ENCODE results near the gene FGF14.

Gene FGF14

GRCh38 chr13:101757446-101758039 lies 644.3 kb downstream of the FGF14 start:
- Histone ChIP-seq H3K9me3 (ENCODE audit: severe bottlenecking) (no peaks in the 10 kb centered on the region), H3K27me3 (ENCODE audit: insufficient read depth, poor library complexity, severe bottlenecking) (no peaks in the 10 kb centered on the region), H3K27ac (ENCODE audit: poor library complexity, severe bottlenecking) (no peak overlapping the region), H3K4me1 (ENCODE audit: insufficient read depth, poor library complexity, severe bottlenecking) (no peaks in the 10 kb centered on the region), H3K4me3 (ENCODE audit: severe bottlenecking) (no peak overlapping the region), H3K36me3 (ENCODE audit: low read depth) (no peaks in the 10 kb centered on the region)
- DNase-seq (ENCODE audit: low spot score): no peak
- ATAC-seq (ENCODE audit: low read depth): peak; percentile 76
- TF ChIP-seq, protein P1, sequence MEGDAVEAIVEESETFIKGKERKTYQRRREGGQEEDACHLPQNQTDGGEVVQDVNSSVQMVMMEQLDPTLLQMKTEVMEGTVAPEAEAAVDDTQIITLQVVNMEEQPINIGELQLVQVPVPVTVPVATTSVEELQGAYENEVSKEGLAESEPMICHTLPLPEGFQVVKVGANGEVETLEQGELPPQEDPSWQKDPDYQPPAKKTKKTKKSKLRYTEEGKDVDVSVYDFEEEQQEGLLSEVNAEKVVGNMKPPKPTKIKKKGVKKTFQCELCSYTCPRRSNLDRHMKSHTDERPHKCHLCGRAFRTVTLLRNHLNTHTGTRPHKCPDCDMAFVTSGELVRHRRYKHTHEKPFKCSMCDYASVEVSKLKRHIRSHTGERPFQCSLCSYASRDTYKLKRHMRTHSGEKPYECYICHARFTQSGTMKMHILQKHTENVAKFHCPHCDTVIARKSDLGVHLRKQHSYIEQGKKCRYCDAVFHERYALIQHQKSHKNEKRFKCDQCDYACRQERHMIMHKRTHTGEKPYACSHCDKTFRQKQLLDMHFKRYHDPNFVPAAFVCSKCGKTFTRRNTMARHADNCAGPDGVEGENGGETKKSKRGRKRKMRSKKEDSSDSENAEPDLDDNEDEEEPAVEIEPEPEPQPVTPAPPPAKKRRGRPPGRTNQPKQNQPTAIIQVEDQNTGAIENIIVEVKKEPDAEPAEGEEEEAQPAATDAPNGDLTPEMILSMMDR (IDR thresholded peaks at IDR 0.05; ENCODE audit: poor library complexity, severe bottlenecking): peak; percentile 90

GRCh38 chr13:101755228-101755887 lies 646.5 kb downstream of the FGF14 start:
- DNase-seq (ENCODE audit: low spot score) (no peak), ATAC-seq (ENCODE audit: low read depth) (no peak)
- Histone ChIP-seq H3K4me1 (ENCODE audit: insufficient read depth, poor library complexity, severe bottlenecking) (peaks cover 6% of the 10 kb centered on the region), H3K36me3 (ENCODE audit: low read depth) (no peaks in the 10 kb centered on the region), H3K9me3 (ENCODE audit: severe bottlenecking) (no peaks in the 10 kb centered on the region), H3K27ac (ENCODE audit: poor library complexity, severe bottlenecking) (no peak overlapping the region), H3K4me3 (ENCODE audit: severe bottlenecking) (no peak overlapping the region), H3K27me3 (ENCODE audit: insufficient read depth, poor library complexity, severe bottlenecking) (no peaks in the 10 kb centered on the region)
- TF ChIP-seq, protein P1 (IDR thresholded peaks at IDR 0.05; ENCODE audit: poor library complexity, severe bottlenecking): no peak

- no peaks in the 10 kb centered on the region for H3K27me3 ChIP-seq (ENCODE audit: insufficient read depth, poor library complexity, severe bottlenecking)
- peaks cover 6% of the 10 kb centered on the region for H3K4me1 ChIP-seq (ENCODE audit: insufficient read depth, poor library complexity, severe bottlenecking)
- no peaks in the 10 kb centered on the region for H3K9me3 ChIP-seq (ENCODE audit: severe bottlenecking)
- H3K27ac ChIP-seq (ENCODE audit: poor library complexity, severe bottlenecking): no peak overlapping the region
- H3K36me3 ChIP-seq (ENCODE audit: low read depth): no peaks in the 10 kb centered on the region
- H3K4me3 ChIP-seq (ENCODE audit: severe bottlenecking): no peak overlapping the region
- DNase-seq (ENCODE audit: low spot score) (no peak), ATAC-seq (ENCODE audit: low read depth) (no peak)
- TF ChIP-seq, protein P1 (IDR thresholded peaks at IDR 0.05; ENCODE audit: poor library complexity, severe bottlenecking): no peak
These were observed 649.4 kb downstream of the FGF14 start for GRCh38 chr13:101752432-101752831.

DNA sequence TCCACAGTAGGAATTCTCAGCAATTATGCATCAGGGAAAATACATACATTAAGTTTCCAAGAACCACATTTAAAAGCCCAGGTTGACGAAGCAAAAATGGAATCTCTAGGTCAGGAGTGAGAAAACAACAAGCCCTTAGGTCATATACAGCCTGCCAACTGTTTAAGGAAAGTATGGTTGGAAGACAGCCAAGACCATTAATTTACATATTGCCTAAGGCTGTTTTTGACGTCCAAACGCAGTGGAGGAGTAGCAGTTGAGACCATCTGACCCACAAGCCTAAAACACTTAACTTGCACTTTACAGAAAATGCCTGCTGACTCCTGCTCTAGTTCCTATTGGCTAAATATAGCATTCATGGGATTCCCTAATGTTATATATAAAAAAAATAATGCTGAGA lies 650.4 kb downstream of the FGF14 start:
- TF ChIP-seq, protein P1 (IDR thresholded peaks at IDR 0.05; ENCODE audit: poor library complexity, severe bottlenecking): no peak
- H3K4me3 ChIP-seq (ENCODE audit: severe bottlenecking): no peak overlapping the region
- peak; percentile 89 for ATAC-seq (ENCODE audit: low read depth)
- H3K27me3 ChIP-seq (ENCODE audit: insufficient read depth, poor library complexity, severe bottlenecking): no peaks in the 10 kb centered on the region
- H3K36me3 ChIP-seq (ENCODE audit: low read depth): no peaks in the 10 kb centered on the region
- no peaks in the 10 kb centered on the region for H3K9me3 ChIP-seq (ENCODE audit: severe bottlenecking)
- H3K27ac ChIP-seq (ENCODE audit: poor library complexity, severe bottlenecking): no peak overlapping the region
- DNase-seq (ENCODE audit: low spot score): no peak
- peaks cover 6% of the 10 kb centered on the region for H3K4me1 ChIP-seq (ENCODE audit: insufficient read depth, poor library complexity, severe bottlenecking)

DNA sequence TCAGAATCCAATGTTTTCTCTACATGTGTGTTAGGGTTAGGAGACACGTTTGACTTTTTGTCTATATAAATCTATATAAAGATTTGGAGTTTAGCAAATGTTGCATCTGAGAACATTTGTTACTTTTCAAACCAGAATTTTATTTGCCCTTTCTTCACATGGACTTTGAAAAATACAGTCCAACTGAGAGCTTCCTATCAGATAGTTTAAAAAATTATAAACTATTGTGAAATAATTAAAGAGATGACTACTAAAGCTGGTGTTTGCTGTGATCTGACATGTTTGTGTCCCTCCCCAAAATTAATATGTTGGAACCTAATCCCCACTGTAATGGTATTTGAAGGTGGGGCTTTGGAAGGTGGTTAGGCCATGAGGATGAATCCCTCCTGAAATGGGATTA lies 652.3 kb downstream of the FGF14 start:
- no peak for ATAC-seq (ENCODE audit: low read depth)
- H3K27me3 ChIP-seq (ENCODE audit: insufficient read depth, poor library complexity, severe bottlenecking): no peaks in the 10 kb centered on the region
- H3K4me3 ChIP-seq (ENCODE audit: severe bottlenecking): no peak overlapping the region
- H3K27ac ChIP-seq (ENCODE audit: poor library complexity, severe bottlenecking): no peak overlapping the region
- H3K36me3 ChIP-seq (ENCODE audit: low read depth): no peaks in the 10 kb centered on the region
- TF ChIP-seq, protein P1 (IDR thresholded peaks at IDR 0.05; ENCODE audit: poor library complexity, severe bottlenecking): no peak
- no peaks in the 10 kb centered on the region for H3K9me3 ChIP-seq (ENCODE audit: severe bottlenecking)
- peaks cover 6% of the 10 kb centered on the region for H3K4me1 ChIP-seq (ENCODE audit: insufficient read depth, poor library complexity, severe bottlenecking)
- no peak for DNase-seq (ENCODE audit: low spot score)
